K562 (cell line): ENCODE measurements around the gene KLHL29. TPM values are rescaled to one million over a fixed set of nuclear protein-coding genes. Genes with fewer than 3 reads are reported as not detected.
A peak's percentile ranks its signal among the peaks of the same experiment; 100 is the strongest.

ENCODE experiments used
- ATAC-seq: fragments of 200-7000 bp; cut with Tn5 transposase; 3 replicates; pipeline ENCODE4 v1.9.1; 2020; ENCODE audit warnings: moderate library complexity
- BruUV-seq: library from RNA; stranded (reverse); fragments of 400-500 nt; replicated peaks from 2 replicates; lab custom pipeline; 2021; lab: Mats Ljungman, UMichigan
- CTCF ChIA-PET: fragments of 300-600 bp; formaldehyde crosslinking; extraction: SDS; loops from one replicate; lab custom pipeline; 2021; ENCODE audit warnings: low intra/inter-chr PET ratio; lab: Yijun Ruan, JAX
- POLR2A ChIA-PET: fragments of 300-600, 350-650 bp; sonication (Branson Sonifier 250); formaldehyde crosslinking; extraction: SDS; loops from one replicate; lab custom pipeline; 2021; ENCODE audit warnings: antibody characterized with exemption, inconsistent platforms; lab: Yijun Ruan, JAX
- DNase-seq, 4 experiments: peaks; one replicate each; pipeline versions ENCODE4 v3.0.0 to v3.0.0-alpha.2; 2011 to 2018; ENCODE audit warnings: low spot score in 3 of 4, mixed read lengths in 3 of 4; ENCODE audit errors: extremely low read depth in 1 of 4
- FAIRE-seq: peaks from 2 replicates; lab custom pipeline; 2011; peaks lifted over from hg19 to GRCh38; lab: Jason Lieb, UNC
- H2AFZ ChIP-seq: 2 replicates; pipeline ENCODE4 v1.6.0; 2011; ENCODE audit warnings: low read depth, low read length, control low read depth, inconsistent platforms
- H3K27ac ChIP-seq: fragments of 200-600 bp; 3 replicates; pipeline ENCODE4 v1.8.0; 2011; ENCODE audit warnings: low read depth, mild to moderate bottlenecking, control low read depth, inconsistent platforms, low read length, moderate library complexity, mixed read lengths; ENCODE audit errors: extremely low read depth
- H3K27me3 ChIP-seq, 2 experiments: fragments of 300-600 bp in 1 of 2; 2 replicates in 1 of 2; 3 replicates in 1 of 2; pipeline versions ENCODE4 v1.6.0 to v1.8.0; 2011; ENCODE audit warnings: inconsistent platforms in 2 of 2, low read length in 2 of 2, mild to moderate bottlenecking in 1 of 2, mixed read lengths in 1 of 2, moderate library complexity in 1 of 2; ENCODE audit not compliant: control insufficient read depth in 2 of 2, insufficient read depth in 2 of 2
- H3K36me3 ChIP-seq: fragments of 300-600 bp; 3 replicates; pipeline ENCODE4 v1.8.0; 2011; ENCODE audit warnings: mild to moderate bottlenecking, low read length, inconsistent platforms; ENCODE audit not compliant: control insufficient read depth, insufficient read depth
- H3K4me1 ChIP-seq, 2 experiments: fragments of 200-600 bp in 1 of 2; replicated peaks in 1 of 2; 2 replicates in 1 of 2; 3 replicates in 1 of 2; pipeline versions ENCODE4 v1.5.1 to v1.8.0; 2011; ENCODE audit warnings: inconsistent platforms in 2 of 2, low read length in 2 of 2, mild to moderate bottlenecking in 1 of 2, mixed read lengths in 1 of 2, moderate library complexity in 1 of 2; ENCODE audit not compliant: control insufficient read depth in 2 of 2, insufficient read depth in 2 of 2
- H3K4me2 ChIP-seq: 2 replicates; pipeline ENCODE4 v1.6.1; 2011; ENCODE audit warnings: low read length, control low read depth, inconsistent platforms, mixed read lengths; ENCODE audit not compliant: insufficient read depth
- H3K4me3 ChIP-seq: fragments of 200-600 bp; sonication (generic), shearing (Covaris generic); 2 replicates; pipeline ENCODE4 v1.5.1; 2016; ENCODE audit warnings: control low read depth, inconsistent platforms
- H3K79me2 ChIP-seq: fragments of 200-600 bp; 3 replicates; pipeline ENCODE4 v1.8.0; 2011; ENCODE audit warnings: low read length, inconsistent platforms; ENCODE audit not compliant: control insufficient read depth, insufficient read depth
- H3K9ac ChIP-seq, 2 experiments: 2 replicates each; pipeline versions ENCODE4 v1.6.0 to v1.6.1; 2011; ENCODE audit warnings: low read depth in 2 of 2, low read length in 2 of 2, control low read depth in 1 of 2, inconsistent platforms in 1 of 2, mild to moderate bottlenecking in 1 of 2, mixed read lengths in 1 of 2; ENCODE audit not compliant: insufficient read depth in 1 of 2
- H3K9me1 ChIP-seq: one replicate; pipeline ENCODE4 v1.6.0; 2011; ENCODE audit warnings: inconsistent platforms, mild to moderate bottlenecking, low read length, moderate library complexity; ENCODE audit not compliant: control insufficient read depth, insufficient read depth
- H3K9me3 ChIP-seq: replicated peaks from 2 replicates; pipeline ENCODE4 v1.5.1; 2011; ENCODE audit warnings: low read depth, low read length, inconsistent platforms; ENCODE audit not compliant: control insufficient read depth, insufficient read depth
- H4K20me1 ChIP-seq: replicated peaks from 2 replicates; pipeline ENCODE4 v1.6.1; 2011; ENCODE audit warnings: low read length, inconsistent platforms, mixed read lengths; ENCODE audit not compliant: control insufficient read depth, insufficient read depth
- ELK1 ChIP-seq: sonication (generic); formaldehyde crosslinking; IDR thresholded peaks from 2 replicates; pipeline ENCODE4 v1.8.1; 2022; ENCODE audit warnings: missing genetic modification reagents
- FOXK2 ChIP-seq, 2 experiments: fragments of 450-650 bp; IDR thresholded peaks in 1 of 2; conservative IDR thresholded peaks in 1 of 2; 2 replicates each; pipeline ENCODE4 v1.6.1; 2016; ENCODE audit warnings: low read depth in 2 of 2, mild to moderate bottlenecking in 1 of 2
- GABPB1 ChIP-seq: sonication (generic); formaldehyde crosslinking; IDR thresholded peaks from 2 replicates; pipeline ENCODE4 v1.8.0; 2022; ENCODE audit warnings: mild to moderate bottlenecking, missing genetic modification reagents
- HMG20A ChIP-seq: fragments of 450-650 bp; formaldehyde crosslinking; conservative IDR thresholded peaks from 2 replicates; pipeline ENCODE4 v1.4.0; 2020; ENCODE audit warnings: mild to moderate bottlenecking, mixed read lengths
- KLF10 ChIP-seq: fragments of 250-450 bp; sonication (Bioruptor Pico); IDR thresholded peaks from 2 replicates; pipeline ENCODE4 v1.6.1; 2021; ENCODE audit warnings: matching md5 sums
- MAFG ChIP-seq: fragments of 450-650 bp; conservative IDR thresholded peaks from 2 replicates; pipeline ENCODE4 v1.6.1; 2016; ENCODE audit warnings: missing genetic modification characterization, missing compliant biosample characterization
- NELFE ChIP-seq: IDR thresholded peaks from 2 replicates; pipeline ENCODE4 v1.6.1; 2011; ENCODE audit warnings: mild to moderate bottlenecking; ENCODE audit not compliant: insufficient read depth, insufficient read length
- NR1H2 ChIP-seq: sonication (generic); formaldehyde crosslinking; IDR thresholded peaks from 2 replicates; pipeline ENCODE4 v1.4.0; 2020; ENCODE audit warnings: mild to moderate bottlenecking, missing genetic modification reagents
- PML ChIP-seq: IDR thresholded peaks from 2 replicates; pipeline ENCODE4 v1.6.1; 2012; ENCODE audit warnings: low read length, inconsistent platforms
- RAD21 ChIP-seq, 2 experiments: fragments of 250-450 bp in 1 of 2; fragments of 450-650 bp in 1 of 2; sonication (Bioruptor Pico) in 1 of 2; formaldehyde crosslinking in 1 of 2; IDR thresholded peaks in 1 of 2; conservative IDR thresholded peaks in 1 of 2; 2 replicates each; pipeline versions ENCODE4 v1.4.0 to v1.8.0; 2020 to 2022; ENCODE audit warnings: mild to moderate bottlenecking in 2 of 2, moderate library complexity in 1 of 2
- RBM17 ChIP-seq: fragments of 200-400 bp; formaldehyde crosslinking; IDR thresholded peaks from 2 replicates; pipeline ENCODE4 v1.6.1; 2017; ENCODE audit warnings: low read depth, mild to moderate bottlenecking, low read length, borderline replicate concordance
- ZNF12 ChIP-seq: sonication (generic); formaldehyde crosslinking; IDR thresholded peaks from 2 replicates; pipeline ENCODE4 v1.4.0; 2020; ENCODE audit warnings: mild to moderate bottlenecking, missing genetic modification reagents
- ZNF24 ChIP-seq: fragments of 450-650 bp; IDR thresholded peaks from 2 replicates; pipeline ENCODE4 v1.6.1; 2016
- ZNF274 ChIP-seq: IDR thresholded peaks from 2 replicates; pipeline ENCODE4 v1.6.1; 2011; ENCODE audit warnings: low read depth, mild to moderate bottlenecking, low read length, moderate library complexity, borderline replicate concordance
- ZNF282 ChIP-seq: sonication (generic); formaldehyde crosslinking; IDR thresholded peaks from 2 replicates; pipeline ENCODE4 v1.8.1; 2023; ENCODE audit warnings: missing genetic modification reagents
- WGBS: fragments of 100-300 bp; shearing (Covaris generic); methylation state at CpG from one replicate; pipeline ENCODE4 v1.1.6; 2016; ENCODE audit warnings: low coverage, mixed read lengths; ENCODE audit not compliant: insufficient coverage; ENCODE audit errors: missing lambda C conversion rate; 5-methylcytosine and 5-hydroxymethylcytosine counted together
- in situ Hi-C: fragments of 300-500 bp; cut with MboI; formaldehyde crosslinking; loops from 4 replicates; pipeline ENCODE4 v1.15.0; 2018; ENCODE audit warnings: inconsistent platforms, mixed read lengths
- intact Hi-C: fragments of 100-400 bp; cut with micrococcal nuclease; formaldehyde crosslinking; loops from 2 replicates; pipeline ENCODE4 v1.14.2; 2022
- polyA plus RNA-seq, 8 experiments: library from polyadenylated mRNA; depleted of rRNA in 4 of 8; stranded (reverse) in 5 of 8; unstranded in 3 of 8; fragments of >200 nt; fragmentation: Nextera tagmentation in 2 of 8; fragmentation: Illumina TruSeq in 1 of 8; extraction: Ambion mirVana in 2 of 8; extraction: Trizol in 1 of 8; gene quantifications; 2 replicates each; pipeline versions ENCODE4 v1.2.1 to v1.2.3, GENCODE V29; 2011 to 2014; ENCODE audit warnings: inconsistent platforms in 1 of 8, missing spikeins in 1 of 8
- total RNA-seq, 7 experiments: library from RNA; depleted of rRNA in 6 of 7; stranded (reverse); fragments of >200 nt in 6 of 7; fragmentation: Illumina TruSeq in 2 of 7; extraction: Trizol in 2 of 7; gene quantifications; 2 replicates each; pipeline versions ENCODE4 v1.2.1 to v1.2.3, GENCODE V29; 2011 to 2021; ENCODE audit warnings: low replicate concordance in 1 of 7

The KLHL29 gene
- total and polyA plus RNA-seq, 9 of the 15 experiments (the other 6 are each of a cell fraction or from before 2014, with no cell fraction given): 0.03 to 0.31 (median 0.08) TPM; not detected in 1

GRCh38 chr2:23563673-23564614 lies 179.0 kb downstream of the KLHL29 start:
- no peak overlapping the region for H3K4me3 ChIP-seq
- POLR2A ChIA-PET: no interaction called here
- no peak overlapping the region for H3K4me2 ChIP-seq
- peaks cover 26 to 84% of the 10 kb centered on the region in 2 experiments; a peak in 4 of 5 replicates for H3K27me3 ChIP-seq
- no peak overlapping the region for H3K27ac ChIP-seq
- BruUV-seq: no TSS peak
- no peak overlapping the region for H3K9ac ChIP-seq
- in situ Hi-C loops (no loop called here), intact Hi-C loops (no loop called here)
- CTCF ChIA-PET: no interaction called here
- H3K9me1 ChIP-seq: no peaks in the 10 kb centered on the region
- no peaks in the 10 kb centered on the region for H3K9me3 ChIP-seq
- FAIRE-seq: no peak
- H3K36me3 ChIP-seq: no peaks in the 10 kb centered on the region
- H3K4me1 ChIP-seq: no peaks in the 10 kb centered on the region; a peak in 1 of 5 replicates
- H4K20me1 ChIP-seq: peaks cover 14% of the 10 kb centered on the region; the same call in 1 of the 2 replicates
- no peaks in the 10 kb centered on the region for H3K79me2 ChIP-seq
- peak; percentile 28; the same call in 2 of the 3 replicates for ATAC-seq
- H2AFZ ChIP-seq: no peak overlapping the region
- TF ChIP-seq PML: no peak
- TF ChIP-seq, all 486 proteins: peak for 0
- 2% methylated on average over 17 of the region's 22 CpGs for WGBS
- DNase-seq: no peak

- H3K4me2 ChIP-seq: no peak overlapping the region
- no TSS peak for BruUV-seq
- no peak for DNase-seq
- in situ Hi-C loops (no loop called here), intact Hi-C loops (no loop called here)
- ChIA-PET POLR2A (no interaction called here), CTCF (no interaction called here)
- H3K4me1 ChIP-seq: no peaks in the 10 kb centered on the region; a peak in 1 of 5 replicates
- FAIRE-seq: no peak
- H3K27ac ChIP-seq: no peak overlapping the region
- no peaks in the 10 kb centered on the region for H3K79me2 ChIP-seq
- H3K9me3 ChIP-seq: no peaks in the 10 kb centered on the region
- ATAC-seq: no peak
- H4K20me1 ChIP-seq: peaks cover 14% of the 10 kb centered on the region; the same call in 1 of the 2 replicates
- no peaks in the 10 kb centered on the region for H3K36me3 ChIP-seq
- WGBS: 2% methylated on average over 8 of the region's 8 CpGs
- H3K9ac ChIP-seq: no peak overlapping the region
- no peak overlapping the region for H3K4me3 ChIP-seq
- H2AFZ ChIP-seq: no peak overlapping the region
- H3K27me3 ChIP-seq: peaks cover 31 to 79% of the 10 kb centered on the region in 2 experiments; a peak in 4 of 5 replicates
- no peaks in the 10 kb centered on the region for H3K9me1 ChIP-seq
- TF ChIP-seq FOXK2 (conservative IDR thresholded peaks at IDR 0.05 in 1 of 2, IDR thresholded peaks at IDR 0.05 in 1 of 2; ENCODE audit: low read depth in 2 of 2) (no peak), NELFE (no peak), RBM17 (no peak), MAFG (no peak), RAD21 (CRISPR knock-in tag; conservative IDR thresholded peaks at IDR 0.05 in 1 of 2, IDR thresholded peaks at IDR 0.05 in 1 of 2) (no peak), ZNF24 (no peak), KLF10 (no peak), ELK1 (CRISPR knock-in tag) (no peak), HMG20A (CRISPR knock-in tag) (no peak), NR1H2 (CRISPR knock-in tag) (no peak), GABPB1 (no peak), ZNF12 (CRISPR knock-in tag) (no peak), ZNF274 (no peak), ZNF282 (CRISPR knock-in tag) (no peak)
Measured at GRCh38 chr2:23564615-23564960, 179.6 kb downstream of the KLHL29 start.
